HG02852 (cell line): ENCODE data around the gene SAE1.
"Not testable (repeated sequence)": the region's sequence is repeated elsewhere in the genome, so short reads cannot be mapped to it uniquely, and the experiment has no call there.

Experiments used
- ATAC-seq: cut with Tn5 transposase; IDR thresholded peaks from one replicate; pipeline ENCODE4 v1.9.1; 2021; ENCODE audit warnings: mild to moderate bottlenecking, moderate library complexity; ENCODE audit not compliant: unreplicated experiment

SAE1 gene

GRCh38 chr19:47125669-47125938, 5.0 kb upstream of the SAE1 start:
- ATAC-seq: no peak

- no peak for ATAC-seq
These were observed 1.1 kb upstream of the SAE1 start for GRCh38 chr19:47129579-47129978.

DNA sequence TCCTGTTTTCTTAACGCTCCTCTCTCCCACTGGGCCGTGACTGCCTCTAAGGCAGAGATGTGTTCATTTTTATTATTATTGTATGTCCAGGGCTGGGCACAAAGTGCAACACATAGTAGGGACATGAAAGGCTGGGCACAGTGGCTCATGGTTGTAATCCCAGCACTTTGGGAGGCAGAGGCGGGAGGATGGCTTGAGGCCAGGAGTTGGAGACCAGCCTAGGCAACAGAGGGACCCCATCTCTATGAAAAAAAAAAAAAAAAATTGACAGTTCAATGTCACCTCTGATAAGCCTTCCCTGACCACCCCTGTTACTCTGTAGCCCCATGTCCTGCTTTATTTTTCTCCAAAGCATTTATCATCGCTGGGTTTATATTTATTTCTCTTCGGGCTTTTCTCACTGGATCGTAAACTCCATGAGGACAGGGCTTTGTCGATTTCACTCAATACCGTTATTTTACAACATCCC, 481 bp upstream of the SAE1 start:
- ATAC-seq: no peak

GRCh38 chr19:47132194-47132852, 1.7 kb downstream of the SAE1 start:
- ATAC-seq: no peak

DNA sequence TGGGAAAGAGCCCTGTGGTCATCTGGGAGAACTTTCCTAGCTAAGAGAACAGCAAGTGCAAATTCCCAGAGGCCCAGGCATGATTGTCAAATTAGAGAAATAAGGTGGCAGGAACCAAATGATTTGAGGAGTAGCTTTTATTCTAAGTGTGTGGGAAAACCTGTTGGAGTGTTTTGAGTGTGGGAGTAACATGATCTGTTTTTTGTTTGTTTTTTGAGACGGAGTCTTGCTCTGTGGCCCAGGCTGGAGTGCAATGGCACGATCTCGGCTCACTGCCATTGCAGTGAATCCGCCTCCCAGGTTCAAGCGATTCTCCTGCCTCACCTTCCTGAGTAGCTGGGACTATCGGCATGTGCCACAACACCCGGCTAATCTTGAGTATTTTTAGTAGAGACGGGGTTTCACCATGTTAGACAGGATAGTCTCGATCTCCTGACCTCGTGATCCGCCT, 2.4 kb downstream of the SAE1 start:
- ATAC-seq: no peak

GRCh38 chr19:47134545-47134944, 3.9 kb downstream of the SAE1 start:
- no peak for ATAC-seq

GRCh38 chr19:47135156-47135555, 4.5 kb downstream of the SAE1 start:
- ATAC-seq: no peak

DNA sequence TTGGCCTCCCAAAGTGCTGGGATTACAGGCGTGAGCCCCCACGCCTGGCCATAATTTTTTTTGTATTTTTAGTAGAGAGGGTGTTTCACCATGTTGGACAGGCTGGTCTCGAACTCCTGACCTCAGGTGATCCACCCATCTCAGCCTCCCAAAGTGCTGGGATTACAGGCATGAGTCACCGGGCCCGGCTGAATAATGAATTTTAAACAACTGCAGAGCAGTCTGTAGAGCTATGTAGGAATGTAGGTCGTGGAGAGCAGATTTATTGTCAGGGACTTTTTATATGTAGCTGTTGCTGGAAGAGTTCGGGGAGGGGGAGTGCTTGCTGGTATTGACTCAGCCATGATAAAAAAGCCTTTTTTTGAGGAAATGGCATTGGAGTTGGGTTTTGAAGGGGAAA, 10.6 kb downstream of the SAE1 start:
- ATAC-seq: not testable (repeated sequence)

- ATAC-seq: no peak
These were observed 11.1 kb downstream of the SAE1 start for GRCh38 chr19:47141695-47142094.

GRCh38 chr19:47142779-47143178, 12.1 kb downstream of the SAE1 start:
- ATAC-seq: no peak

DNA sequence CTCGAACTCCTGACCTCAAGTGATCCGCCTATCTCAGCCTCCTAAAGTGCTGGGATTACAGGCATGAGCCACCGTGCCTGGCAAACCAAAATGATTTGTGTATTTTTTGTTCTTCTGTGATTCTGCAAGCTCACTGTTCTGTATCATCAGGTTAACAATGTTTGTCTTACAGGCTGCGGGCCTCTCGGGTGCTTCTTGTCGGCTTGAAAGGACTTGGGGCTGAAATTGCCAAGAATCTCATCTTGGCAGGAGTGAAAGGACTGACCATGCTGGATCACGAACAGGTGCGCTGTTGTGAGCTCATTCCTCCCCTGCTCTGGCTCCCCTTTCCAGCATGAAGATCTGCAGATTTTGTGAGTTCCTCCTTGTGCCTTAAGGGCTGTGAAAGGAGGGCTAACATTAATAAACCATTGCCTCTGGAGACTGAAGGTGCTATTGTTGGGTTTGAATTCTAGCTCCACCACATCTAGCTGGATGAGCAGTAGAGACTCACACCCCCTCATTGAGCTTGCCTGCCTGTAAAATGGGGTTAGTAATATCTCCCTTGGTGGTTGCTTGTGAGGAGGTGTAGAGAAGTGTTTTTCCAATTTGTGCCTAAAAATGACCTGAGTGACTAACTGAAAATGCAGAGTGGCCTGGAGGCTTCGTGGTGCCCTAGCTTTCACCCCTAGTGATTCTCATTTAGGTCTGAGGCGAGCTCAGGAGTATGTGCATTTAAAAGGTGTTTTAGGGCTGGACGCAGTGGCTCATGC, 12.9 kb downstream of the SAE1 start:
- ATAC-seq: no peak

GRCh38 chr19:47144630-47145029, 14.0 kb downstream of the SAE1 start:
- ATAC-seq: no peak

GRCh38 chr19:47145639-47146486, 15.2 kb downstream of the SAE1 start:
- no peak for ATAC-seq

GRCh38 chr19:47146920-47147319, 16.3 kb downstream of the SAE1 start:
- no peak for ATAC-seq

DNA sequence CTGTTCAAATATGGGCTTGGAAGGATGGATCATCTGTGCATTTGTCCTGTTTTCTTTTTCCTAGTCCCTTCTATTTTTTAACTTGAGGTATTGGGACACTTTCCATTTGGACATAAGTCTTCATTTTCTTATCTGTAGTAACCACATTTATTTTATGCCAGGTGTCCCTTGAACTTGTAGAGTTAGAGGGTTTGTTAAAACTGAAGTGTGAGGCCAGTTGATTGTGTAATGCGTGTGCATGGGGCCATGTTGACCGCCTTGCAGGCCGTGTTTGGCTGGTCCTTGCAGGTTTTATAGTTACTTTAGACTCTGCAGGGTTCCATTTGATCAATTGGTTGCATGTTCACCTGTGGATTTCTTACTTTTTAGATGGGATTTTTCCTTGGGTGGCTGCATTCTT, 21.0 kb downstream of the SAE1 start:
- ATAC-seq: no peak

DNA sequence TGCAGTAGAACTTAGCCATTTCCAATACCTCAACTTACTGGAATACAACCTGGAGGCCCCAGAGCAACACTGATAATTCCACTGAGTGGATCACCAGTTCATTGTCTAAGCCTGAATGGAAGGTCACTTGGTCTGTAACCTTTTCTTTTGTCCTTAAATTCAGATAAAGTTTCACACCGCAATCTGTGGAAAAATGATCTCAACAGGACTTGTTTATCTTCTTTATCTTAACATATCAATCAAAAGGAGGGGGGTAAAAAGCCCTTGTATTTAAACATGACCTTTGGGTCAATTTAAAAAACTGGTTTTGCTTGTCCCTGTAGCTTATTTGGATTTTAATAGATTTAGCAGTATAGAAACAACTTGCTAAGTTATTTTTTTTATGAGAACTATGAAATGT, 21.6 kb downstream of the SAE1 start:
- no peak for ATAC-seq

- no peak for ATAC-seq
These were observed 22.0 kb downstream of the SAE1 start for GRCh38 chr19:47152632-47153031.

GRCh38 chr19:47153266-47153665, 22.6 kb downstream of the SAE1 start:
- no peak for ATAC-seq

DNA sequence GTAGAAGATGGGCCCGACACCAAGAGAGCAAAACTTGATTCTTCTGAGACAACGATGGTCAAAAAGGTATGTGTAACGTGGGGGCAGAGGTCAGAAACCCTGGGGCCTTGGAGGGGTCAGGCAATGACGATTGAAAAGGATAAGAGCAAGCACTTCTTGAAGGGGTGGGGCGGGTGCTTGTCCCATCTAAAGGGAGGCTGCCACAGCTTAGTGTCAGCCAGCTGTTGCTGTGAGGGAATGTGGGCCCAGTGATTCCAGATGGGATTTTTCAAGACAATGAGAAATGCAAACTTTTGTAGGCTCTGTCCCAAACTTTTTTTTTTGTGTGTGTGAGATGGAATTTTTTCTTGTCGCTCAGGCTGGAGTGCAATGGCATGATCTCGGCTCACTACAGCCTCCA, 24.5 kb downstream of the SAE1 start:
- no peak for ATAC-seq

GRCh38 chr19:47156861-47157430, 26.3 kb downstream of the SAE1 start:
- ATAC-seq: no peak
